ENCODE data around the gene DSE. TPM values are rescaled to one million over a fixed set of nuclear protein-coding genes. Genes with fewer than 3 reads are reported as not detected.
A peak's percentile ranks its signal among the peaks of the same experiment; 100 is the strongest.

DSE gene
- total and polyA plus RNA-seq, 2 donors (not counting 1 experiment from before 2014, with no cell fraction given), result 71.0 to 89.2 TPM

DNA sequence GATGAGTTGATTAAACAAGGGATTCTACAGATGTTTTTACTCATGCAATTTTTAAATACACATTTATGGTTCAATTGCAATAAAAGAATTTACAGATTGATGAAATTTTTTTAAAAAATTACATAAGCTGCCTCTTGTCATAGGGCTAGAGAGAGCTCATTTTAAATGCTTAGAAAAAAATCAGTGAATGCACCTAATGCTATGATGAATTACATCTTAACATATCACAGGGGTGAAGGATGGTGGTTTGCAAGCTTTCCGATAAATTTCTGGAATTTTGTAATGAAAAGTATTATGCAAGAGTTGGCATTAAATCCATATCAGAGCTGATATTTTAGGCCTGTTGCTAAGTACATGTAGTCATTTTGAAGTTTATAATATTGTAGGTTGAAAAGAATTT, 29.6 kb downstream of the DSE start:
- Histone ChIP-seq H3K27ac (ENCODE audit: insufficient read depth, low read length) (no peak overlapping the region), H2AFZ (ENCODE audit: low read length) (no peak overlapping the region), H3K4me3 (replicated peaks in 1 of 4; ENCODE audit: control extremely low read depth in 1 of 4, insufficient read depth in 1 of 4, low read depth in 3 of 4, low read length in 4 of 4) (no peak overlapping the region), H3K4me2 (ENCODE audit: extremely low read depth, insufficient read depth, low read length) (no peak overlapping the region), H4K20me1 (ENCODE audit: control insufficient read depth, extremely low read depth, insufficient read depth, low read length) (no peaks in the 10 kb centered on the region), H3K9ac (ENCODE audit: insufficient read depth, low read length) (no peak overlapping the region), H3K79me2 (ENCODE audit: control insufficient read depth, insufficient read depth, low read length) (peaks cover 14% of the 10 kb centered on the region), H3K9me3 (ENCODE audit: control insufficient read depth, insufficient read depth, low read depth, low read length) (no peaks in the 10 kb centered on the region), H3K4me1 (ENCODE audit: control insufficient read depth, extremely low read depth, insufficient read depth, low read length) (peaks cover 20% of the 10 kb centered on the region), H3K36me3 (ENCODE audit: control insufficient read depth, insufficient read depth, low read length) (peaks cover 3% of the 10 kb centered on the region), H3K27me3 (ENCODE audit: control insufficient read depth, insufficient read depth, low read length) (no peaks in the 10 kb centered on the region)
- DNase-seq (ENCODE audit: low read depth in 2 of 2), result peak in 1 of 2 donors; percentile 59
- TF ChIP-seq CTCF (conservative IDR thresholded peaks at IDR 0.05 in 1 of 2, IDR thresholded peaks at IDR 0.05 in 1 of 2; ENCODE audit: low read depth in 1 of 2, low read length in 2 of 2) (no peak), EZH2 (IDR thresholded peaks at IDR 0.05; ENCODE audit: low read length, missing control alignments) (no peak)

DNA sequence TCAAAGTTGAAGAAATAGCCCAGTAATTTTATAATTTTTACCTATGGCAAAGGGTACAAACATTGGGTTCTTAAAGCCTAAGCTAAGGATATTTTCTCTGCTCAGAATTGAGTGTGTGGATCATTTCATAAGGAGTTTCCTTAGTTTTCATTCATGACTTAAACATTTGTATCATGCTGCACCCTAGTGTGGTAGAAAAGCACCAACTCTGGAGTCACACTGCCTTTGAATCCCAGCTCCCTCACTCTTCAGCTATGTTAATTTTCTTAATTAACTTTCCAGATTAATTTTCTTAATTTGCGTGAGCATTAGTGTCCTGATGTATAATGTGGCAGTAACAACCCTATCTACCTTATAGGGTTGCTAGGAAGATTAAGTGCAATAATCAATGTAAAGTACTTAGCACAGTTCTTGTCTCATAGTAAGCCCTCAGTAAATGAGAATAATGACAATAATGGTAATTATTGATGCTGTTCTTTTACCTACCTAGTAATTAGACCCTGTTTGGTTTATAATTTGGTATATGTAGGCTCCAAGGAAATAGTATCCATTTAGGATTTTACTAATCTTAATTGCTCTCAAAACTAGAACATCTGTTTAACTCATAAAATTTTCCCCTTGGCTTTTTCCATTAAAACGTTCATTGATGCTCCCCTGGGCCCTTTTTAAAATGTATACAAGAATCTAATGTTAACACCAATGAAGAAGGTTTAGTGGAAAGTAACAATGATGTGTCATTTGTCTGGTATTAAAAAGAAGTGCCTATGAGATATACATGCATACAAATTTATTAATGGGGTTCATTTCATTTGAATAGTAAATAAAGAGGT, 31.6 kb downstream of the DSE start:
- H3K9ac ChIP-seq (ENCODE audit: insufficient read depth, low read length), result no peak overlapping the region
- TF ChIP-seq EZH2 (IDR thresholded peaks at IDR 0.05; ENCODE audit: low read length, missing control alignments) (no peak), CTCF (conservative IDR thresholded peaks at IDR 0.05 in 1 of 2, IDR thresholded peaks at IDR 0.05 in 1 of 2; ENCODE audit: low read depth in 1 of 2, low read length in 2 of 2) (no peak)
- no peaks in the 10 kb centered on the region for H4K20me1 ChIP-seq (ENCODE audit: control insufficient read depth, extremely low read depth, insufficient read depth, low read length)
- H3K27me3 ChIP-seq (ENCODE audit: control insufficient read depth, insufficient read depth, low read length), result no peaks in the 10 kb centered on the region
- no peak overlapping the region for H3K4me2 ChIP-seq (ENCODE audit: extremely low read depth, insufficient read depth, low read length)
- H3K4me1 ChIP-seq (ENCODE audit: control insufficient read depth, extremely low read depth, insufficient read depth, low read length), result peaks cover 27% of the 10 kb centered on the region
- H3K4me3 ChIP-seq (replicated peaks in 1 of 4; ENCODE audit: control extremely low read depth in 1 of 4, insufficient read depth in 1 of 4, low read depth in 3 of 4, low read length in 4 of 4), result no peak overlapping the region
- no peak overlapping the region for H2AFZ ChIP-seq (ENCODE audit: low read length)
- no peak overlapping the region for H3K27ac ChIP-seq (ENCODE audit: insufficient read depth, low read length)
- peaks cover 3% of the 10 kb centered on the region for H3K36me3 ChIP-seq (ENCODE audit: control insufficient read depth, insufficient read depth, low read length)
- peaks cover 7% of the 10 kb centered on the region for H3K79me2 ChIP-seq (ENCODE audit: control insufficient read depth, insufficient read depth, low read length)
- DNase-seq (ENCODE audit: low read depth in 2 of 2), result no peak
- H3K9me3 ChIP-seq (ENCODE audit: control insufficient read depth, insufficient read depth, low read depth, low read length), result no peaks in the 10 kb centered on the region

- Histone ChIP-seq H2AFZ (ENCODE audit: low read length) (no peak overlapping the region), H3K4me3 (replicated peaks in 1 of 4; ENCODE audit: control extremely low read depth in 1 of 4, insufficient read depth in 1 of 4, low read depth in 3 of 4, low read length in 4 of 4) (no peak overlapping the region), H3K9ac (ENCODE audit: insufficient read depth, low read length) (no peak overlapping the region), H3K4me1 (ENCODE audit: control insufficient read depth, extremely low read depth, insufficient read depth, low read length) (peaks cover 27% of the 10 kb centered on the region), H3K79me2 (ENCODE audit: control insufficient read depth, insufficient read depth, low read length) (peaks cover 7% of the 10 kb centered on the region), H4K20me1 (ENCODE audit: control insufficient read depth, extremely low read depth, insufficient read depth, low read length) (no peaks in the 10 kb centered on the region), H3K27ac (ENCODE audit: insufficient read depth, low read length) (no peak overlapping the region), H3K36me3 (ENCODE audit: control insufficient read depth, insufficient read depth, low read length) (peaks cover 3% of the 10 kb centered on the region), H3K27me3 (ENCODE audit: control insufficient read depth, insufficient read depth, low read length) (no peaks in the 10 kb centered on the region), H3K4me2 (ENCODE audit: extremely low read depth, insufficient read depth, low read length) (no peak overlapping the region), H3K9me3 (ENCODE audit: control insufficient read depth, insufficient read depth, low read depth, low read length) (no peaks in the 10 kb centered on the region)
- no peak for TF ChIP-seq EZH2 (IDR thresholded peaks at IDR 0.05; ENCODE audit: low read length, missing control alignments)
- no peak for TF ChIP-seq CTCF (conservative IDR thresholded peaks at IDR 0.05 in 1 of 2, IDR thresholded peaks at IDR 0.05 in 1 of 2; ENCODE audit: low read depth in 1 of 2, low read length in 2 of 2)
- DNase-seq (ENCODE audit: low read depth in 2 of 2), result no peak
Measured at GRCh38 chr6:116403205-116403604, 32.5 kb downstream of the DSE start.
